ENCODE measurements around the gene PDF.
A peak's percentile ranks its signal among the peaks of the same experiment; 100 is the strongest.

PDF gene

GRCh38 chr16:69311533-69312387 is 18.6 kb downstream of the PDF start:
- peak overlapping the region; percentile 57 for H3K4me3 ChIP-seq (ENCODE audit: low read depth, low read length)
- TF ChIP-seq CTCF (IDR thresholded peaks at IDR 0.05; ENCODE audit: borderline replicate concordance, insufficient read depth, low read depth, low read length), result 0 out of 2 replicates have a peak, but pooled peaks have one; percentile 6

- peak within 1 kb of the TSS; percentile 57 for H3K4me3 ChIP-seq (ENCODE audit: low read depth, low read length)
- peak; percentile 98 for TF ChIP-seq CTCF (IDR thresholded peaks at IDR 0.05; ENCODE audit: borderline replicate concordance, insufficient read depth, low read depth, low read length)
Measured at GRCh38 chr16:69310653-69311532, 19.5 kb downstream of the PDF start, which contains the start of gene VPS4A. Gene VPS4A, plus strand, starts transcription at chr16:69311350. Its CDS starts 162 bp downstream, at chr16:69311512.

GRCh38 chr16:69309316-69309715 is 21.1 kb downstream of the PDF start:
- no peak for TF ChIP-seq CTCF (IDR thresholded peaks at IDR 0.05; ENCODE audit: borderline replicate concordance, insufficient read depth, low read depth, low read length)
- H3K4me3 ChIP-seq (ENCODE audit: low read depth, low read length), result no peak overlapping the region

- no peak for TF ChIP-seq CTCF (IDR thresholded peaks at IDR 0.05; ENCODE audit: borderline replicate concordance, insufficient read depth, low read depth, low read length)
- H3K4me3 ChIP-seq (ENCODE audit: low read depth, low read length), result no peak overlapping the region
Measured at GRCh38 chr16:69307856-69308255, 22.5 kb downstream of the PDF start.

GRCh38 chr16:69307091-69307490 is 23.3 kb downstream of the PDF start:
- no peak for TF ChIP-seq CTCF (IDR thresholded peaks at IDR 0.05; ENCODE audit: borderline replicate concordance, insufficient read depth, low read depth, low read length)
- no peak overlapping the region for H3K4me3 ChIP-seq (ENCODE audit: low read depth, low read length)

GRCh38 chr16:69306031-69306430 is 24.4 kb downstream of the PDF start:
- TF ChIP-seq CTCF (IDR thresholded peaks at IDR 0.05; ENCODE audit: borderline replicate concordance, insufficient read depth, low read depth, low read length), result no peak
- H3K4me3 ChIP-seq (ENCODE audit: low read depth, low read length), result no peak overlapping the region
